Small intestine (tissue), 7 donors: Measurements from ENCODE around the gene RNU1-4. TPM values are rescaled to one million over a fixed set of nuclear protein-coding genes. Genes with fewer than 3 reads are reported as not detected.
"Not testable (repeated sequence)": the region's sequence is repeated elsewhere in the genome, so short reads cannot be mapped to it uniquely, and the experiment has no call there.

ENCODE experiments used
- DNase-seq, 2 donors: peaks; one replicate each; pipeline versions ENCODE4 v3.0.0 to v3.0.0-alpha.2; 2013
- FAIRE-seq: peaks from 2 replicates; lab custom pipeline; 2012; peaks lifted over from hg19 to GRCh38; lab: Jason Lieb, UNC
- H3K27ac ChIP-seq, 3 donors: one replicate each; pipeline ENCODE4 v1.5.1; 2013; ENCODE audit warnings: low read length in 2 of 3, mild to moderate bottlenecking in 2 of 3, control low read depth in 1 of 3, inconsistent platforms in 1 of 3, low read depth in 1 of 3, moderate library complexity in 1 of 3
- H3K27me3 ChIP-seq, 3 donors: one replicate each; pipeline ENCODE4 v1.6.1; 2013; ENCODE audit warnings: low read length in 3 of 3, inconsistent platforms in 1 of 3; ENCODE audit not compliant: control insufficient read depth in 3 of 3, insufficient read depth in 3 of 3
- H3K36me3 ChIP-seq, 3 donors: one replicate each; pipeline ENCODE4 v1.6.1; 2013; ENCODE audit warnings: low read length in 3 of 3, inconsistent platforms in 1 of 3, low read depth in 1 of 3, mild to moderate bottlenecking in 1 of 3, moderate library complexity in 1 of 3; ENCODE audit not compliant: control insufficient read depth in 3 of 3, insufficient read depth in 2 of 3
- H3K4me1 ChIP-seq, 3 donors: one replicate each; pipeline ENCODE4 v1.6.1; 2013; ENCODE audit warnings: low read length in 2 of 3, inconsistent platforms in 1 of 3, low read depth in 1 of 3, mild to moderate bottlenecking in 1 of 3, moderate library complexity in 1 of 3; ENCODE audit not compliant: control insufficient read depth in 3 of 3, insufficient read depth in 2 of 3
- H3K4me3 ChIP-seq, 3 donors: one replicate each; pipeline ENCODE4 v1.5.1; 2013; ENCODE audit warnings: low read length in 3 of 3, control low read depth in 1 of 3, inconsistent platforms in 1 of 3, low read depth in 1 of 3, mild to moderate bottlenecking in 1 of 3, moderate library complexity in 1 of 3
- H3K9me3 ChIP-seq, 2 donors: one replicate each; pipeline ENCODE4 v1.6.1; 2013; ENCODE audit warnings: low read depth in 1 of 2, low read length in 1 of 2; ENCODE audit not compliant: control insufficient read depth in 2 of 2, insufficient read depth in 1 of 2
- WGBS, 3 donors: extraction: QIAGEN DNeasy Blood & Tissue Kit; methylation state at CpG; one replicate each; pipeline ENCODE4 v1.1.7; 2013; 5-methylcytosine and 5-hydroxymethylcytosine counted together
- polyA plus RNA-seq, 4 donors: library from polyadenylated mRNA; stranded (reverse) in 3 of 4; unstranded in 1 of 4; fragments of 200-250 nt in 3 of 4; fragments of 120-200 nt in 1 of 4; gene quantifications; one replicate each; pipeline versions ENCODE4 v1.2.1 to v1.2.3, GENCODE V29; 2013
- donor health status: healthy with polysubstance abuse.
- donor health status: control.
- donor health status: control.
- donor health status: Bipolar disorder and iron deficiency.
- donor health status: healthy.

RNU1-4 gene
- polyA plus RNA-seq, 4 donors, result not detected

- H3K4me1 ChIP-seq, H3K27me3 ChIP-seq, H3K4me3 ChIP-seq, DNase-seq, H3K36me3 ChIP-seq, H3K27ac ChIP-seq, H3K9me3 ChIP-seq, FAIRE-seq: not testable (repeated sequence)
- WGBS, 3 donors, result 0 to 20% (median 8%) methylated on average over 3 of the region's 5 CpGs
Observed at GRCh38 chr1:16732254-16732896, 7.9 kb upstream of the RNU1-4 start.

GRCh38 chr1:16741230-16741629 is 914 bp downstream of the RNU1-4 start:
- H3K9me3 ChIP-seq, H3K36me3 ChIP-seq, H3K27me3 ChIP-seq, DNase-seq, FAIRE-seq, H3K4me1 ChIP-seq, H3K4me3 ChIP-seq, H3K27ac ChIP-seq: not testable (repeated sequence)
- WGBS, 3 donors, result no CpG with 5 or more reads among the region's 11 CpGs

GRCh38 chr1:16747660-16748059 is 7.3 kb downstream of the RNU1-4 start:
- 74 to 89% (median 81%) methylated on average over 5 of the region's 5 CpGs for WGBS, 3 donors
- not testable (repeated sequence) for H3K4me3 ChIP-seq, FAIRE-seq, H3K36me3 ChIP-seq, H3K4me1 ChIP-seq, H3K27me3 ChIP-seq, H3K9me3 ChIP-seq, DNase-seq, H3K27ac ChIP-seq

GRCh38 chr1:16748710-16749109 is 8.4 kb downstream of the RNU1-4 start:
- DNase-seq, H3K4me3 ChIP-seq, H3K4me1 ChIP-seq, H3K27me3 ChIP-seq, H3K9me3 ChIP-seq, H3K36me3 ChIP-seq, H3K27ac ChIP-seq, FAIRE-seq: not testable (repeated sequence)
- WGBS, 3 donors, result 82 to 88% (median 86%) methylated on average over 8 to 26 of the region's 26 CpGs

- not testable (repeated sequence) for H3K4me1 ChIP-seq, H3K4me3 ChIP-seq, FAIRE-seq, H3K9me3 ChIP-seq, DNase-seq, H3K36me3 ChIP-seq, H3K27ac ChIP-seq, H3K27me3 ChIP-seq
- 0 to 60% (median 23%) methylated on average over 1 to 4 of the region's 19 CpGs for WGBS, 3 donors
Observed at GRCh38 chr1:16749910-16750888, 9.9 kb downstream of the RNU1-4 start.

GRCh38 chr1:16752770-16753169 is 12.5 kb downstream of the RNU1-4 start:
- H3K9me3 ChIP-seq, FAIRE-seq, H3K27ac ChIP-seq, H3K4me1 ChIP-seq, H3K27me3 ChIP-seq, H3K4me3 ChIP-seq, H3K36me3 ChIP-seq, DNase-seq: not testable (repeated sequence)
- no CpG with 5 or more reads among the region's 3 CpGs for WGBS, 3 donors

- WGBS, 3 donors, result no CpG with 5 or more reads among the region's 1 CpG
Observed at GRCh38 chr1:16755385-16755784, 15.1 kb downstream of the RNU1-4 start.

GRCh38 chr1:16755932-16756331 is 15.6 kb downstream of the RNU1-4 start:
- not testable (repeated sequence) for FAIRE-seq, H3K9me3 ChIP-seq, DNase-seq, H3K4me1 ChIP-seq, H3K4me3 ChIP-seq, H3K27ac ChIP-seq, H3K36me3 ChIP-seq, H3K27me3 ChIP-seq
- 59 to 80% (median 77%) methylated on average over 2 of the region's 2 CpGs for WGBS, 3 donors

More at GRCh38 chr1:16755385-16755784, 15.1 kb downstream of the RNU1-4 start:
- not testable (repeated sequence) for H3K27ac ChIP-seq, H3K27me3 ChIP-seq, H3K4me3 ChIP-seq, DNase-seq, H3K36me3 ChIP-seq, FAIRE-seq, H3K4me1 ChIP-seq, H3K9me3 ChIP-seq
